Measurements from ENCODE around the gene LAPTM4A. TPM values are rescaled to one million over a fixed set of nuclear protein-coding genes. Genes with fewer than 3 reads are reported as not detected.

The LAPTM4A gene
- total RNA-seq, result 100 to 1,000 TPM; 211 to 241 TPM
- 100 to 1,000 TPM; 252 to 327 TPM for polyA plus RNA-seq
- long read RNA-seq, donor 1, transcript LAPTM4A-201 (7 exons, 1,765 nt), result major isoform, 824 of 851 reads
- long read RNA-seq, donor 1, partial matches to known transcripts, result 5 of 851 reads
- long read RNA-seq, donor 1, other reads (novel, unspliced or antisense), result 20 of 851 reads
- long read RNA-seq, donor 2, transcript LAPTM4A-201 (7 exons, 1,765 nt), result major isoform, 215 of 233 reads
- long read RNA-seq, donor 2, partial matches to known transcripts, result 4 of 233 reads
- long read RNA-seq, donor 2, other reads (novel, unspliced or antisense), result 14 of 233 reads

DNA sequence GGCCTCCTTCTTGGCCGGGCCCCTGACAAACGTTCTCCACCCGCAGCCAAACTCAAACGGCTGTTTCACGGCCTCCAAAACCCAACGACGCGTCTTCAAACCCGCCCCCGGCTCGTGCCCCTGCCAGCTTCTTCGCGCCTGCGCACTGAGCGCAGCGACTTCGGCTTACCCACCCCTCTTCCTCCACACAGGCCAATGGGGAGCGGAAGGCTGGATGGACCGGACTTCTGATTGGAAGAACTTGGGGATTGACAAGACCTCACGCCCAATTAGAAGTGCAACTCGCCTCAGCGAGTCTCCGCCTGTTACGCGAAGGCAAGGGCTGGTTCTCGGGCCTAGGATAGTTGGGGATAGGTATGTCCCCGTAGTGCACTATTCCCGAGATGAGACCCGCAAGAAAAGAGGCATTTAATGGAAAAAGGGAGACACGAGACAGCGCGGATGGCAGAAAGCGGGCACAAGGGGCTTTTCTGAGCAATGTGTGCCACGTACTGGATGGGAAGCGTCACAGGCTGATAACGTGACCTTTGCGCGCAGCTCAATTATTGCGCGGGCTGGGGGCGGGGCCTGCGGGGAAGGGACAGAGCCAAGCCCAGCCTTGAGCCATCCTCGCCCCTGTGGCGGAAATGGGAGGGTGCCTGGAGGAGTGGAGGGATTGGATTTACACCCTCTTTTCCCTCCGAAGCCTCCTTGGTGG lies at the start of gene LAPTM4A:
TSS of gene LAPTM4A (minus strand) at position 97 of the 697 bp plus-strand sequence. CDS start 108 bp downstream, outside the sequence.
- DNase-seq, result peak; percentile 99
- peak within 1 kb of the TSS; percentile 87 to 92 for H3K4me3 ChIP-seq (ENCODE audit: low read length in 2 of 2)
- intact Hi-C loops (cut with DNase I), result no loop called here
- H3K36me3 ChIP-seq (ENCODE audit: control insufficient read depth in 1 of 2, insufficient read depth in 2 of 2, low read length in 1 of 2), result no peaks in the 10 kb centered on the region
- WGBS, 2 donors, result 0 to 1% methylated on average over 45 of the region's 45 CpGs
- no peaks in the 10 kb centered on the region for H3K9me3 ChIP-seq (ENCODE audit: control insufficient read depth, low read length)
- ATAC-seq (ENCODE audit: low FRiP score), result peak; percentile 98
- peak within 1 kb of the TSS; percentile 80 to 98 for H3K27ac ChIP-seq (ENCODE audit: low read depth in 1 of 2, low read length in 2 of 2)
- H3K4me1 ChIP-seq (ENCODE audit: control insufficient read depth in 1 of 2, insufficient read depth in 2 of 2, low read length in 2 of 2), result peaks cover 0 to 1% of the 10 kb centered on the region in 2 donors
- no peaks in the 10 kb centered on the region for H3K27me3 ChIP-seq (ENCODE audit: control insufficient read depth in 1 of 2, insufficient read depth in 2 of 2, low read length in 1 of 2)

DNA sequence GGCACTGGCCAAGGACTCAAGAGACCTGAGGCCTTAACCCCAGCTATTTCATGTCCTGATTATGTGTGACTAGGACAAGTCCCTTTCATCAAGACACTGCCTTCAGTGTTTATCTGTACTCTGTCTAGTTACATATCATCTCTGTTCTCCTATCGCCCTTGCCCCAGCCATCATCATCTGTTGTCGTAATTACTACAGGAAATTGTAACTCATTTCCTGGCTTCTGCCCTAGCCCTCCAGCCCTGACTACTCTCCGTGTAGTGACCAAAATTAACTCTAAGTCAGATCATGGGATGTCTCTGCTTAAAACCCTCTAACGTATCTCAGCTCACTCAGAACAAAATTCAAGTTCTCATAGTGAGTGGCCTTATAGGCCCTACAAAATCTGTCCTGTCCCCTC lies 49.3 kb upstream of the LAPTM4A start:
- 79 to 80% methylated on average over 4 of the region's 4 CpGs for WGBS, 2 donors
- peaks cover 4% of the 10 kb centered on the region for H3K9me3 ChIP-seq (ENCODE audit: control insufficient read depth, low read length)
- H3K27me3 ChIP-seq (ENCODE audit: control insufficient read depth in 1 of 2, insufficient read depth in 2 of 2, low read length in 1 of 2), result no peaks in the 10 kb centered on the region
- DNase-seq, result no peak
- ATAC-seq (ENCODE audit: low FRiP score), result no peak
- H3K27ac ChIP-seq (ENCODE audit: low read depth in 1 of 2, low read length in 2 of 2), result no peak overlapping the region
- H3K36me3 ChIP-seq (ENCODE audit: control insufficient read depth in 1 of 2, insufficient read depth in 2 of 2, low read length in 1 of 2), result no peaks in the 10 kb centered on the region
- intact Hi-C loops (cut with DNase I), result no loop called here
- no peaks in the 10 kb centered on the region for H3K4me1 ChIP-seq (ENCODE audit: control insufficient read depth in 1 of 2, insufficient read depth in 2 of 2, low read length in 2 of 2)
- H3K4me3 ChIP-seq (ENCODE audit: low read length in 2 of 2), result no peak overlapping the region

DNA sequence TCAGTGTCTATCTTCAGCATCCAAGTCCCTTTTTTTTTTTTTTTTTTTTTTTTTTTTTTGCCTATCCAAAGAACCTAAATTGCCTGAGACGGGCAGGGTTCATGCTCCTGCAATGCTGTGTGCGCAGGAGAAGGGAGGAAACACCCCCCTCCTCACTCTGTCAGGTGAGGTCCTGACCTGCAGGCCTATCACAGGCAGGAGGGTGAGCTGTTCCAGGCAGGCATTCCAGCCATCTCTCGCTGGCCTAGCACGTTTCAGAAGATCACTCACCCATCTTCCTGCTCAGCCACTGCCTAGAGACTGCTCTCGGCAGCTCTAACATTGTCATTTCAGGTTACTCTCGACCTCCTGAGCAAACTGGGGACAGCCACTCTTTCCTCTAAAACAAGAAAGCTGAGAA lies 48.4 kb upstream of the LAPTM4A start:
- H3K27ac ChIP-seq (ENCODE audit: low read depth in 1 of 2, low read length in 2 of 2), result no peak overlapping the region
- peaks cover 4% of the 10 kb centered on the region for H3K9me3 ChIP-seq (ENCODE audit: control insufficient read depth, low read length)
- H3K4me1 ChIP-seq (ENCODE audit: control insufficient read depth in 1 of 2, insufficient read depth in 2 of 2, low read length in 2 of 2), result no peaks in the 10 kb centered on the region
- no peaks in the 10 kb centered on the region for H3K36me3 ChIP-seq (ENCODE audit: control insufficient read depth in 1 of 2, insufficient read depth in 2 of 2, low read length in 1 of 2)
- no peak overlapping the region for H3K4me3 ChIP-seq (ENCODE audit: low read length in 2 of 2)
- ATAC-seq (ENCODE audit: low FRiP score) (no peak), DNase-seq (no peak)
- 88 to 90% methylated on average over 6 of the region's 6 CpGs for WGBS, 2 donors
- no peaks in the 10 kb centered on the region for H3K27me3 ChIP-seq (ENCODE audit: control insufficient read depth in 1 of 2, insufficient read depth in 2 of 2, low read length in 1 of 2)
- intact Hi-C loops (cut with DNase I), result loop anchor here (2.0 to 5.0 kb wide), 2 partner anchors 142 to 145 kb away; no protein-coding TSS in a partner anchor

DNA sequence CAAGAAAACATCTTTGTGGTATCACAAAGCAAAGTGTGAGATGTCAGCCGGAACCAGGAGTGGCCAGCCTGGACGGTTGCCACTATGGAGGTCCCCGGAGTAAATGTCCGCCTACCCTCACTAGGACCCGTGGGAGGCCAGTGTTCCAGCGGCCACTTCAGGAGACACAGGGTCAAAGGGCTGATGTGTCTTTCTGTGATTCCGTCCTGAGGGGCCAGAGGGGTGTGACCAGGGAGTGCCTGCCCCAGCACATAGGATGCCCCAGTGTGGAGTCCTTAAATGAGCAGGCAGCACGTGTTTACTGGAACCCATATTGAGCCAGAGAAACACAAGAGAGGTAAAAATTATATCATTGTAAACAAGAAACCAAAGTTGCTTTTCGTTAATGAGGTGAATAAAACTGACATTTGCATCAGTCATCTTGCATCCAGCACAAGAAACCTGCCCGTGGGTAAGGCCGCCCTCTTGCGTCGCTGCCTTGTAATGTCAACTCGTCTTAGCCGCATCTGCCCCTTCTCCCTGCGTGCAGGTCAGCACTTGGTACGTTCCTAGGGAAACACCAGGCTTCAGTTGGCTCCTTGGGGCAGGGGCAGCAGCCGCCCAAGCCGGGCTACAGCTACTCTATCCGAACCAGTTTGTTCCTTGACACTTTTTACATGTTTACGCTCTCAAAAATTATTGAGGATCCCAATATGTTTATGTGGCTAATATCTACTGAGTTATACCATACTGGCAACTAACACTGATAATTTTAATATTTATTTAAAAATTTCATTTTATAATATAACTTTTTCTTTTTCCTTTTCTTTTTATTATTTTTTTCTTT lies 46.7 kb upstream of the LAPTM4A start:
- Histone ChIP-seq H3K4me3 (ENCODE audit: low read length in 2 of 2) (no peak overlapping the region), H3K4me1 (ENCODE audit: control insufficient read depth in 1 of 2, insufficient read depth in 2 of 2, low read length in 2 of 2) (no peaks in the 10 kb centered on the region), H3K36me3 (ENCODE audit: control insufficient read depth in 1 of 2, insufficient read depth in 2 of 2, low read length in 1 of 2) (no peaks in the 10 kb centered on the region), H3K27ac (ENCODE audit: low read depth in 1 of 2, low read length in 2 of 2) (no peak overlapping the region), H3K27me3 (ENCODE audit: control insufficient read depth in 1 of 2, insufficient read depth in 2 of 2, low read length in 1 of 2) (no peaks in the 10 kb centered on the region), H3K9me3 (ENCODE audit: control insufficient read depth, low read length) (peaks cover 4% of the 10 kb centered on the region)
- ATAC-seq (ENCODE audit: low FRiP score) (peak; percentile 86), DNase-seq (peak; percentile 87 to 94)
- 15 to 17% methylated on average over 21 of the region's 21 CpGs for WGBS, 2 donors
- intact Hi-C loops (cut with DNase I), result loop anchor here (1.0 to 5.0 kb wide), 4 partner anchors 82 to 143 kb away; no protein-coding TSS in a partner anchor

DNA sequence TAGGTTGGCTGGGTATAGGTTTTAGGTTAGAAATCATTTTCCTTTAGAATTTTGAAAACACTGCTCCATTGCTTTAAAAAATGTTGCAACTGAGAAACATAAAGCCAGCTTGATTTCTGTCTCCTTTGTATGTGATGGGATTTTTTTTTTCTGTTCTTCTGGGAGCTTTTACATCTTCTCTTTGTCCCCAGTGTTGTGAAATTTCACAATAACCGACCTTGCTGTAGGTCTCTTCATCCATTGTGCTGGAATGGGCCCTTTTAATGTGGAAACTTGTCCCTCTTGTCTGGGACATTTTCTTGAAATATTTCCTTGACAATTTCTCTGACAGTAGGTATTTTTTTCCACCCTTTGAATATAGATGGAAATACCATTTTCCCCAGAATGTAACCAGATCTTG lies 44.0 kb upstream of the LAPTM4A start:
- intact Hi-C loops (cut with DNase I), result loop anchor here in 1 of 2 donors (5.0 kb wide), 1 partner anchor 138 kb away; no protein-coding TSS in a partner anchor
- no peak overlapping the region for H3K4me3 ChIP-seq (ENCODE audit: low read length in 2 of 2)
- H3K4me1 ChIP-seq (ENCODE audit: control insufficient read depth in 1 of 2, insufficient read depth in 2 of 2, low read length in 2 of 2), result no peaks in the 10 kb centered on the region
- H3K36me3 ChIP-seq (ENCODE audit: control insufficient read depth in 1 of 2, insufficient read depth in 2 of 2, low read length in 1 of 2), result no peaks in the 10 kb centered on the region
- ATAC-seq (ENCODE audit: low FRiP score) (no peak), DNase-seq (no peak)
- no peaks in the 10 kb centered on the region for H3K9me3 ChIP-seq (ENCODE audit: control insufficient read depth, low read length)
- no peaks in the 10 kb centered on the region for H3K27me3 ChIP-seq (ENCODE audit: control insufficient read depth in 1 of 2, insufficient read depth in 2 of 2, low read length in 1 of 2)
- WGBS, 2 donors, result 86 to 95% methylated on average over 1 of the region's 1 CpG
- H3K27ac ChIP-seq (ENCODE audit: low read depth in 1 of 2, low read length in 2 of 2), result no peak overlapping the region

DNA sequence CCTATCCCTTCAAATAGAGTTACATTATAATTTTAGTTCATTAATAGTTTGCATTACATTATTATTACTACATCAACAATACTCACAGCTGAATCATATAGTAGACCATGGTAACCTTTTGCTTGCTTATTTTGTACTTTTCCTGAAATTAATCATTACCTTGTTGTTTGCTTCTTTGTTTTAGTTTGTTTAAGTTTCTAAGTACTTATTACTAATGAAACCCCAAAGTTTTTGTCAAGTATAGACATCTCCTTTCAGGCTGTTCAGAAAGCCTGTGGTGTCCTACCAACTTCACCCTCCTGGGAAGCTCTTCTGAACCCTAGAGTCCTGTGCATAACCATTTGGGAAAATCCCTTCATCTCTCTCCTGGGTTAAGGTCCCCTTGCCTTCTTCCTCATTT lies 43.5 kb upstream of the LAPTM4A start:
- no peak overlapping the region for H3K27ac ChIP-seq (ENCODE audit: low read depth in 1 of 2, low read length in 2 of 2)
- no peaks in the 10 kb centered on the region for H3K27me3 ChIP-seq (ENCODE audit: control insufficient read depth in 1 of 2, insufficient read depth in 2 of 2, low read length in 1 of 2)
- no peaks in the 10 kb centered on the region for H3K36me3 ChIP-seq (ENCODE audit: control insufficient read depth in 1 of 2, insufficient read depth in 2 of 2, low read length in 1 of 2)
- DNase-seq, result no peak
- H3K4me3 ChIP-seq (ENCODE audit: low read length in 2 of 2), result no peak overlapping the region
- no peaks in the 10 kb centered on the region for H3K4me1 ChIP-seq (ENCODE audit: control insufficient read depth in 1 of 2, insufficient read depth in 2 of 2, low read length in 2 of 2)
- ATAC-seq (ENCODE audit: low FRiP score), result no peak
- no peaks in the 10 kb centered on the region for H3K9me3 ChIP-seq (ENCODE audit: control insufficient read depth, low read length)
- intact Hi-C loops (cut with DNase I), result loop anchor here in 1 of 2 donors (5.0 kb wide), 1 partner anchor 138 kb away; no protein-coding TSS in a partner anchor

DNA sequence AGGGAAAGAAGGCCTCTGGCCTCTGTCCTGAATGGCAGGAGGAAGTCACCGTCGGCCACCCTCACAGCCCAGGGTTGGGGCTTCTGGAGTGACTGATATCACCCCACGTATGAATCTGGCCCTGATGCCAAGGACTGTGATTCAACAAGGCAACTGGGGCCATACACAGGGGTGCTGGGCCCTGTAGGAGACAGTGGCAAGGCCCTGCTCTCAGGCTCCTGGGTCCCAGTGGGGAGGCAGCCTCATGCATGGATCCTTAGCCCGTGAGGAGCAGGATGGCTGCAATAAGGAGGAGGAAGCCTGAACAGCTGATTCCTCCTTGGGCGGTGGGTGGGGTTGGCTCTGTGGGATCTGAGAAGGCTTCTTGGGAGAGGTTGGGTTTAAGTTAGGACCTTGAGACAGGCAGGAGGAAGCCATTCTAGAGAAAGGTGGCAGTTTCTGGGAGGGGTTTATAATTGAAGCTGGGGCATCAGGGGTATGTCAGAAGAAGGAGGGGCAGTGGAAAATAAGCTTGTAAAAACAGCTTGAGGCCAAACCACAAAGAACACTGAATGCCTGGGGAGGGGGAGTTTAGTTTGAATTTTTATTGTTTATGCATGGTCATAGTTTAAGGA lies 42.8 kb upstream of the LAPTM4A start:
- H3K27me3 ChIP-seq (ENCODE audit: control insufficient read depth in 1 of 2, insufficient read depth in 2 of 2, low read length in 1 of 2), result no peaks in the 10 kb centered on the region
- no peak for DNase-seq
- H3K9me3 ChIP-seq (ENCODE audit: control insufficient read depth, low read length), result no peaks in the 10 kb centered on the region
- WGBS, 2 donors, result 75 to 77% methylated on average over 5 of the region's 5 CpGs
- H3K4me3 ChIP-seq (ENCODE audit: low read length in 2 of 2), result no peak overlapping the region
- H3K36me3 ChIP-seq (ENCODE audit: control insufficient read depth in 1 of 2, insufficient read depth in 2 of 2, low read length in 1 of 2), result no peaks in the 10 kb centered on the region
- H3K27ac ChIP-seq (ENCODE audit: low read depth in 1 of 2, low read length in 2 of 2), result no peak overlapping the region
- intact Hi-C loops (cut with DNase I), result no loop called here
- no peaks in the 10 kb centered on the region for H3K4me1 ChIP-seq (ENCODE audit: control insufficient read depth in 1 of 2, insufficient read depth in 2 of 2, low read length in 2 of 2)
- no peak for ATAC-seq (ENCODE audit: low FRiP score)
